Measurements from ENCODE around the gene CATSPERZ. TPM values are rescaled to one million over a fixed set of nuclear protein-coding genes. Genes with fewer than 3 reads are reported as not detected.

The CATSPERZ gene
- total and polyA plus RNA-seq, 2 donors from 2014 or later, result not detected

DNA sequence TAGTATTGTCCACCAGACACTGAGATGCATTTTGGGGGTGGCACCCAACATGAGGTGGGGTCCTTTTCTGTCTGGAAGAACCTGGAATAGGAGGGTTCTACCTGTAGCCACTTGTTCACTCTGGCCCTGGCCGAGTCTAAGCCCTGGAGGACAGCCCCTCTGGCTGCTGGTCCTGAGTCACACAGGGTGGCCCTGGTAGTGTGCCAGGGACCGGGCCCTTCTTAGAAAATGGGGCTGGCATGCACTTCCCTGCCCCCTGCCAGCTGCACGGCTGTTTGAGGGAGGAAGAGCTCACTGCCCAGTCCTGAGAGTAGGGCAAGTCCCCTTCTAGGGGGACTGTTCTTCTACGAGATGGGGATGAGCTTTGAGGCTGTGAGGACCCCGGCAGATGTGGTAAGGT lies 46.7 kb upstream of the CATSPERZ start:
- Histone ChIP-seq H3K4me3 (ENCODE audit: low read length in 3 of 3) (no peak overlapping the region), H3K9me3 (ENCODE audit: control insufficient read depth in 2 of 3, insufficient read depth in 1 of 3, low read length in 3 of 3) (no peaks in the 10 kb centered on the region), H3K27me3 (ENCODE audit: control insufficient read depth, insufficient read depth, low read length) (no peaks in the 10 kb centered on the region), H3K4me1 (ENCODE audit: control insufficient read depth in 2 of 3, insufficient read depth in 2 of 3, low read depth in 1 of 3, low read length in 3 of 3) (peaks cover 0 to 22% (median 5%) of the 10 kb centered on the region in 3 donors), H3K27ac (ENCODE audit: low read depth in 2 of 2, low read length in 2 of 2) (no peak overlapping the region), H3K36me3 (ENCODE audit: control insufficient read depth in 2 of 3, insufficient read depth in 3 of 3, low read length in 3 of 3) (peaks cover 0 to 6% (median 1%) of the 10 kb centered on the region in 3 donors), H3K9ac (ENCODE audit: low read length in 3 of 3) (no peak overlapping the region)
- no peak for TF ChIP-seq CTCF (IDR thresholded peaks at IDR 0.05; ENCODE audit: borderline replicate concordance, extremely low read depth, insufficient read depth)
- FAIRE-seq, result no peak
- intact Hi-C loops (cut with DNase I), result no loop called here
- no peak for DNase-seq

DNA sequence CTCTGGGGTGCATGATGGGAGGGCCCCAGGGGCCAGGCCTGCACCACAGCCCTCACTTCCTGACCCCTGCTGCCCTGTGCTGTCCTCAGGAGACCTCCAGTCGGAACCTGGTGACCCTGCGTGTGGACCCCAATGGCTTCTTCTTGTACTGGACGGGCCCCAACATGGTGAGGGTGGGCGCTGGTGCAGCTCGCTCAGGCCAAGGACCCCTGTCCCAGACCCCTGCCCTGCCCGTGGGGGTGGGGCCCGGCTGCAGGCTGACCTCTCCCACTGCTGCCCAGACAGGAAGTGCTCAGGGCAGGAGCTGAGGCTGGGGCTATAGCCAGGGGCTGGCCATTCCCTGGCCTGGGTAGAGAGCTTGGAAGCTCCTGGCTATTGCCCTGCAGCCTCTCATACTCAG lies 45.8 kb upstream of the CATSPERZ start:
- Histone ChIP-seq H3K4me1 (ENCODE audit: control insufficient read depth in 2 of 3, insufficient read depth in 2 of 3, low read depth in 1 of 3, low read length in 3 of 3) (peaks cover 0 to 20% (median 5%) of the 10 kb centered on the region in 3 donors), H3K36me3 (ENCODE audit: control insufficient read depth in 2 of 3, insufficient read depth in 3 of 3, low read length in 3 of 3) (peaks cover 0 to 6% (median 2%) of the 10 kb centered on the region in 3 donors), H3K9me3 (ENCODE audit: control insufficient read depth in 2 of 3, insufficient read depth in 1 of 3, low read length in 3 of 3) (no peaks in the 10 kb centered on the region), H3K4me3 (ENCODE audit: low read length in 3 of 3) (no peak overlapping the region), H3K27me3 (ENCODE audit: control insufficient read depth, insufficient read depth, low read length) (no peaks in the 10 kb centered on the region), H3K27ac (ENCODE audit: low read depth in 2 of 2, low read length in 2 of 2) (no peak overlapping the region), H3K9ac (ENCODE audit: low read length in 3 of 3) (no peak overlapping the region)
- DNase-seq (no peak), FAIRE-seq (no peak)
- no peak for TF ChIP-seq CTCF (IDR thresholded peaks at IDR 0.05; ENCODE audit: borderline replicate concordance, extremely low read depth, insufficient read depth)
- intact Hi-C loops (cut with DNase I), result no loop called here

GRCh38 chr11:64255135-64256128 lies 44.7 kb upstream of the CATSPERZ start:
- Histone ChIP-seq H3K4me3 (ENCODE audit: low read length in 3 of 3) (no peak overlapping the region), H3K27me3 (ENCODE audit: control insufficient read depth, insufficient read depth, low read length) (no peaks in the 10 kb centered on the region), H3K4me1 (ENCODE audit: control insufficient read depth in 2 of 3, insufficient read depth in 2 of 3, low read depth in 1 of 3, low read length in 3 of 3) (peaks cover 0 to 20% (median 5%) of the 10 kb centered on the region in 3 donors), H3K36me3 (ENCODE audit: control insufficient read depth in 2 of 3, insufficient read depth in 3 of 3, low read length in 3 of 3) (peaks cover 0 to 6% (median 6%) of the 10 kb centered on the region in 3 donors), H3K9me3 (ENCODE audit: control insufficient read depth in 2 of 3, insufficient read depth in 1 of 3, low read length in 3 of 3) (no peaks in the 10 kb centered on the region), H3K9ac (ENCODE audit: low read length in 3 of 3) (no peak overlapping the region), H3K27ac (ENCODE audit: low read depth in 2 of 2, low read length in 2 of 2) (no peak overlapping the region)
- no peak for TF ChIP-seq CTCF (IDR thresholded peaks at IDR 0.05; ENCODE audit: borderline replicate concordance, extremely low read depth, insufficient read depth)
- DNase-seq, result peak in 1 of 5 donors; percentile 54
- intact Hi-C loops (cut with DNase I), result no loop called here
- FAIRE-seq, result no peak

Measured in kidney (tissue), 14 donors.